WTC11 (cell line): ENCODE data around the gene NAPSA. TPM values are rescaled to one million over a fixed set of nuclear protein-coding genes. Genes with fewer than 3 reads are reported as not detected.

Experiments
- ATAC-seq: fragments of 200-7000 bp; cut with Tn5 transposase; 2 replicates; pipeline ENCODE4 v1.10.0; 2021; ENCODE audit warnings: mild to moderate bottlenecking, moderate library complexity
- CTCF ChIA-PET: fragments of 300-600 bp; sonication (Branson Sonifier 250); formaldehyde crosslinking; loops from one replicate; lab custom pipeline; 2021; ENCODE audit warnings: antibody characterized with exemption; lab: Charles Lee
- POLR2A ChIA-PET: fragments of 350-600 bp; sonication (Branson Sonifier 250); formaldehyde crosslinking; loops from one replicate; lab custom pipeline; 2021; ENCODE audit warnings: antibody characterized with exemption; lab: Charles Lee
- DNase-seq: peaks from one replicate; pipeline ENCODE4 v3.0.0; 2021; ENCODE audit warnings: low spot score
- H3K27ac Mint-ChIP-seq: 2 replicates; pipeline ENCODE4 v1.8.0; 2021; ENCODE audit warnings: mixed read lengths
- H3K27me3 Mint-ChIP-seq: 2 replicates; pipeline ENCODE4 v1.8.0; 2021; ENCODE audit warnings: low read depth, mild to moderate bottlenecking, moderate library complexity, mixed read lengths
- H3K36me3 Mint-ChIP-seq: 2 replicates; pipeline ENCODE4 v1.8.0; 2021; ENCODE audit warnings: mixed read lengths
- H3K4me1 Mint-ChIP-seq: 2 replicates; pipeline ENCODE4 v1.8.0; 2022; ENCODE audit warnings: mixed read lengths
- H3K4me3 Mint-ChIP-seq: 2 replicates; pipeline ENCODE4 v1.8.0; 2021; ENCODE audit warnings: mild to moderate bottlenecking, moderate library complexity, mixed read lengths
- H3K9me3 Mint-ChIP-seq: 2 replicates; pipeline ENCODE4 v1.8.0; 2021; ENCODE audit warnings: mixed read lengths
- AFF4 ChIP-seq: sonication (generic); formaldehyde crosslinking; IDR thresholded peaks from 2 replicates; pipeline ENCODE4 v1.8.1; 2023; ENCODE audit warnings: mild to moderate bottlenecking, missing genetic modification reagents, borderline replicate concordance
- CREB1 ChIP-seq: sonication (generic); formaldehyde crosslinking; IDR thresholded peaks from 2 replicates; pipeline ENCODE4 v1.8.0; 2023; ENCODE audit warnings: mild to moderate bottlenecking, missing genetic modification reagents
- E2F1 ChIP-seq: sonication (generic); formaldehyde crosslinking; IDR thresholded peaks from 2 replicates; pipeline ENCODE4 v1.8.0; 2022; ENCODE audit warnings: mild to moderate bottlenecking, missing genetic modification reagents
- ELF4 ChIP-seq: sonication (generic); formaldehyde crosslinking; IDR thresholded peaks from 2 replicates; pipeline ENCODE4 v1.8.1; 2022; ENCODE audit warnings: low read depth, mild to moderate bottlenecking, moderate library complexity, missing genetic modification reagents
- ESRRA ChIP-seq: sonication (generic); formaldehyde crosslinking; IDR thresholded peaks from 2 replicates; pipeline ENCODE4 v1.8.1; 2022; ENCODE audit warnings: mild to moderate bottlenecking, missing genetic modification reagents, borderline replicate concordance
- GABPB1 ChIP-seq: sonication (generic); formaldehyde crosslinking; IDR thresholded peaks from 2 replicates; pipeline ENCODE4 v1.8.1; 2023; ENCODE audit warnings: mild to moderate bottlenecking, missing genetic modification reagents
- GRHL2 ChIP-seq: fragments of 250-450 bp; sonication (Bioruptor Pico); IDR thresholded peaks from 2 replicates; pipeline ENCODE4 v1.8.0; 2022; ENCODE audit warnings: mild to moderate bottlenecking, moderate library complexity; ENCODE audit not compliant: insufficient replicate concordance, severe bottlenecking
- MYBL2 ChIP-seq: sonication (generic); formaldehyde crosslinking; IDR thresholded peaks from 2 replicates; pipeline ENCODE4 v1.8.1; 2023; ENCODE audit warnings: mild to moderate bottlenecking, moderate library complexity, missing genetic modification reagents
- NFE2L1 ChIP-seq: sonication (generic); formaldehyde crosslinking; IDR thresholded peaks from 2 replicates; pipeline ENCODE4 v1.8.1; 2023; ENCODE audit warnings: missing genetic modification reagents
- NFYB ChIP-seq: sonication (generic); formaldehyde crosslinking; conservative IDR thresholded peaks from 2 replicates; pipeline ENCODE4 v1.8.0; 2022; ENCODE audit warnings: low read depth, missing genetic modification reagents
- NR3C1 ChIP-seq: sonication (generic); formaldehyde crosslinking; conservative IDR thresholded peaks from 2 replicates; pipeline ENCODE4 v1.8.1; 2023; ENCODE audit warnings: low read depth, mild to moderate bottlenecking, missing genetic modification reagents
- RELA ChIP-seq: sonication (generic); formaldehyde crosslinking; IDR thresholded peaks from 2 replicates; pipeline ENCODE4 v1.8.1; 2022; ENCODE audit warnings: missing genetic modification reagents, mild to moderate bottlenecking, borderline replicate concordance
- RORB ChIP-seq: fragments of 250-450 bp; sonication (Bioruptor Pico); IDR thresholded peaks from 2 replicates; pipeline ENCODE4 v1.9.0; 2021; ENCODE audit warnings: mild to moderate bottlenecking
- TCF7 ChIP-seq: sonication (generic); formaldehyde crosslinking; IDR thresholded peaks from 2 replicates; pipeline ENCODE4 v1.8.0; 2022; ENCODE audit warnings: mild to moderate bottlenecking, low read depth, missing genetic modification reagents, moderate library complexity
- TP53 ChIP-seq: sonication (generic); formaldehyde crosslinking; IDR thresholded peaks from 2 replicates; pipeline ENCODE4 v1.8.1; 2023; ENCODE audit warnings: mild to moderate bottlenecking, missing genetic modification reagents
- ZBTB21 ChIP-seq: sonication (generic); formaldehyde crosslinking; IDR thresholded peaks from 2 replicates; pipeline ENCODE4 v1.8.1; 2023; ENCODE audit warnings: mild to moderate bottlenecking, missing genetic modification reagents, borderline replicate concordance
- ZNF263 ChIP-seq: sonication (generic); formaldehyde crosslinking; IDR thresholded peaks from 2 replicates; pipeline ENCODE4 v1.8.1; 2022; ENCODE audit warnings: low read depth, mild to moderate bottlenecking, moderate library complexity, missing genetic modification reagents
- ZNF416 ChIP-seq: fragments of 250-450 bp; sonication (Bioruptor Pico); IDR thresholded peaks from 2 replicates; pipeline ENCODE4 v1.9.0; 2021; ENCODE audit warnings: mild to moderate bottlenecking, inconsistent platforms
- ZNF425 ChIP-seq: fragments of 250-450 bp; sonication (Bioruptor Pico); conservative IDR thresholded peaks from 2 replicates; pipeline ENCODE4 v1.9.0; 2021; ENCODE audit warnings: mild to moderate bottlenecking
- ZNF512 ChIP-seq: sonication (generic); formaldehyde crosslinking; IDR thresholded peaks from 2 replicates; pipeline ENCODE4 v1.8.1; 2022; ENCODE audit warnings: missing genetic modification reagents, borderline replicate concordance
- total RNA-seq: library from RNA; stranded (reverse); gene quantifications from 3 replicates; pipeline ENCODE4 v1.2.3, GENCODE V29; 2021
- TF ChIP-seq, protein P1 (sequence below): sonication (generic); formaldehyde crosslinking; IDR thresholded peaks from 2 replicates; pipeline ENCODE4 v1.8.0; 2022; ENCODE audit warnings: mild to moderate bottlenecking, missing genetic modification reagents
- TF ChIP-seq, protein P2 (sequence below): sonication (generic); formaldehyde crosslinking; IDR thresholded peaks from 2 replicates; pipeline ENCODE4 v1.8.1; 2022; ENCODE audit warnings: low read depth, mild to moderate bottlenecking, moderate library complexity, missing genetic modification reagents, borderline replicate concordance

The NAPSA gene
- total RNA-seq, 1 experiment from 2014 or later, result 2.7 TPM

DNA sequence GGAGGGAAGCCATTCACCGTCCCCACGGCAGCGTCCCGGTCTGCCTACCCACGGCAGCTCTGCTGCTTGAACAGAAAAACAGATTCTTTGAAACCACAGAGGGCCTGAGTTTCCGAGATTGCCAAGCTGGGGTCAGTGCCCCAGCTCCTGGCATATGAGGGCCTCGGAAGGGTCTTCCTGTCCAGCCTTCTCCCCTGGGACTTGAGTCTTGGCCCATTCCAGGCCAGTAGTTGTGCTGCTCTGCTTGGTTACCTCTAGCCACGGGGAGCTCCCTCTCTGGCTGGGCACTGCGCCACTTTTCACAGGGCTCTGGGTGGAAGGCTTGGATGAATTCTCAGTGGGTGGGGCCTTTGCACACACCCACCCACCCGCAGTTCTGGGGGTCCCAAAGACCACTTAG, 44.7 kb upstream of the NAPSA start:
- TF ChIP-seq CREB1 (CRISPR knock-in tag) (no peak), GRHL2 (CRISPR knock-in tag) (no peak), ELF4 (no peak), TCF7 (CRISPR knock-in tag) (no peak), GABPB1 (no peak), NR3C1 (CRISPR knock-in tag) (no peak)
- Mint-ChIP-seq H3K4me1 (peaks cover 4% of the 10 kb centered on the region; the same call in 1 of the 2 replicates), H3K27me3 (no peaks in the 10 kb centered on the region; the same call in 1 of the 2 replicates), H3K4me3 (no peak overlapping the region), H3K36me3 (peaks cover 44% of the 10 kb centered on the region), H3K27ac (no peak overlapping the region), H3K9me3 (no peaks in the 10 kb centered on the region)
- DNase-seq (no peak), ATAC-seq (no peak)
- ChIA-PET POLR2A (no interaction called here), CTCF (interaction anchor here (0.9 to 1.1 kb wide), 2 partner anchors 56 to 128 kb away, joined by 3 to 4 read pairs; no protein-coding TSS in a partner anchor)

GRCh38 chr19:50409347-50409746, 43.9 kb upstream of the NAPSA start:
- H3K4me3 Mint-ChIP-seq, result no peak overlapping the region
- ChIA-PET POLR2A (no interaction called here), CTCF (interaction anchor here (0.9 to 1.1 kb wide), 3 partner anchors 25 to 128 kb away, joined by 3 to 4 read pairs (median 4); partner anchors contain the start of gene POLD1)
- no peak for ATAC-seq
- no peaks in the 10 kb centered on the region; the same call in 1 of the 2 replicates for H3K27me3 Mint-ChIP-seq
- H3K4me1 Mint-ChIP-seq, result peaks cover under 1% of the 10 kb centered on the region; the same call in 1 of the 2 replicates
- H3K36me3 Mint-ChIP-seq, result peaks cover 43% of the 10 kb centered on the region
- TF ChIP-seq ZNF425 (CRISPR knock-in tag) (no peak), ZBTB21 (no peak), NFE2L1 (no peak), ZNF512 (CRISPR knock-in tag) (no peak)
- H3K9me3 Mint-ChIP-seq, result no peaks in the 10 kb centered on the region
- no peak for DNase-seq
- H3K27ac Mint-ChIP-seq, result no peak overlapping the region

DNA sequence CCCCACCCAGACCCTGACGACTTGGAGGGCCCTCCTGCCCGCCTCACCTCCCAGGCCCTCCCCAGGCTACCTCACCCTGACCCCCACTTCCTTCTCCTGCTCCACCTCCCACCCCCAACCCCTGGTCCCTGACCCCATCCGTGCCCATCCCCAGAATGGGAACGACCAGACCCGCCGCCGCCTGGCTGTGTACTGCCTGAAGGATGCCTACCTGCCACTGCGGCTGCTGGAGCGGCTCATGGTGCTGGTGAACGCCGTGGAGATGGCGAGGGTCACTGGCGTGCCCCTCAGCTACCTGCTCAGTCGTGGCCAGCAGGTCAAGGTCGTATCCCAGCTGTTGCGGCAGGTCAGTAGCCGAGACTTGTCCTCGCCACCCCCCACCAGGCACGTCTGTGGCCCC, 41.4 kb upstream of the NAPSA start:
- DNase-seq (no peak), ATAC-seq (no peak)
- no peaks in the 10 kb centered on the region for H3K9me3 Mint-ChIP-seq
- H3K36me3 Mint-ChIP-seq, result peaks cover 39% of the 10 kb centered on the region
- H3K4me3 Mint-ChIP-seq, result no peak overlapping the region
- H3K27me3 Mint-ChIP-seq, result no peaks in the 10 kb centered on the region; the same call in 1 of the 2 replicates
- TF ChIP-seq ZNF263 (CRISPR knock-in tag) (no peak), AFF4 (CRISPR knock-in tag) (no peak), MYBL2 (CRISPR knock-in tag) (no peak), ZNF416 (no peak), TCF7 (CRISPR knock-in tag) (no peak), NFYB (no peak), TP53 (no peak), E2F1 (CRISPR knock-in tag) (no peak), RELA (CRISPR knock-in tag) (no peak), ESRRA (CRISPR knock-in tag) (no peak), RORB (CRISPR knock-in tag) (no peak)
- TF ChIP-seq, protein P1, sequence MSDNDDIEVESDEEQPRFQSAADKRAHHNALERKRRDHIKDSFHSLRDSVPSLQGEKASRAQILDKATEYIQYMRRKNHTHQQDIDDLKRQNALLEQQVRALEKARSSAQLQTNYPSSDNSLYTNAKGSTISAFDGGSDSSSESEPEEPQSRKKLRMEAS (CRISPR knock-in tag), result no peak
- TF ChIP-seq, protein P2, sequence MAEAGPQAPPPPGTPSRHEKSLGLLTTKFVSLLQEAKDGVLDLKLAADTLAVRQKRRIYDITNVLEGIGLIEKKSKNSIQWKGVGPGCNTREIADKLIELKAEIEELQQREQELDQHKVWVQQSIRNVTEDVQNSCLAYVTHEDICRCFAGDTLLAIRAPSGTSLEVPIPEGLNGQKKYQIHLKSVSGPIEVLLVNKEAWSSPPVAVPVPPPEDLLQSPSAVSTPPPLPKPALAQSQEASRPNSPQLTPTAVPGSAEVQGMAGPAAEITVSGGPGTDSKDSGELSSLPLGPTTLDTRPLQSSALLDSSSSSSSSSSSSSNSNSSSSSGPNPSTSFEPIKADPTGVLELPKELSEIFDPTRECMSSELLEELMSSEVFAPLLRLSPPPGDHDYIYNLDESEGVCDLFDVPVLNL (CRISPR knock-in tag), result no peak
- CTCF ChIA-PET, result no interaction called here
- POLR2A ChIA-PET, result no interaction called here
- no peak overlapping the region for H3K27ac Mint-ChIP-seq
- H3K4me1 Mint-ChIP-seq, result no peaks in the 10 kb centered on the region
